ENCODE data around the gene EXOC3. TPM values are rescaled to one million over a fixed set of nuclear protein-coding genes. Genes with fewer than 3 reads are reported as not detected.

Gene EXOC3
- total RNA-seq, 1 donor from 2014 or later, result 23.8 TPM

DNA sequence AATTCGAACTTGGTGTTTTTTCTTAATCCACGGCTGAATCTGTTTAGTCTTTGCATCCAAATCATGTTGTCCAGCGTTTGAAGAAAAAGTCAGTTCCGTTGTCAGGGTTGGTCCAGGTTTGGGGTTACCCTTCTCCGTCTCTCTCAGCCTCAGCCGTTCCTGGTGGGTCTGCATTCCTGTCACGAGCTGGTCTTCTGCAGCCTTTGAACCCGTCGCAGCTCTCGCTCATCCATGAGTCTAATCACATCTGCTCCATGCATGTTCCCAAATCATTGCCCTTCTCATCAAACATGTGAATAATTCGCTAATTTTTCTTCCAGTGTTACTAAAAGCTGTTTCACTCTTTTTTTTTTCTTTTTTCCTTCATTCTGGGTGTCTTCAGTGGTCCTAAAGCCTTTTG is 39.0 kb upstream of the EXOC3 start:
- TF ChIP-seq, protein P1, sequence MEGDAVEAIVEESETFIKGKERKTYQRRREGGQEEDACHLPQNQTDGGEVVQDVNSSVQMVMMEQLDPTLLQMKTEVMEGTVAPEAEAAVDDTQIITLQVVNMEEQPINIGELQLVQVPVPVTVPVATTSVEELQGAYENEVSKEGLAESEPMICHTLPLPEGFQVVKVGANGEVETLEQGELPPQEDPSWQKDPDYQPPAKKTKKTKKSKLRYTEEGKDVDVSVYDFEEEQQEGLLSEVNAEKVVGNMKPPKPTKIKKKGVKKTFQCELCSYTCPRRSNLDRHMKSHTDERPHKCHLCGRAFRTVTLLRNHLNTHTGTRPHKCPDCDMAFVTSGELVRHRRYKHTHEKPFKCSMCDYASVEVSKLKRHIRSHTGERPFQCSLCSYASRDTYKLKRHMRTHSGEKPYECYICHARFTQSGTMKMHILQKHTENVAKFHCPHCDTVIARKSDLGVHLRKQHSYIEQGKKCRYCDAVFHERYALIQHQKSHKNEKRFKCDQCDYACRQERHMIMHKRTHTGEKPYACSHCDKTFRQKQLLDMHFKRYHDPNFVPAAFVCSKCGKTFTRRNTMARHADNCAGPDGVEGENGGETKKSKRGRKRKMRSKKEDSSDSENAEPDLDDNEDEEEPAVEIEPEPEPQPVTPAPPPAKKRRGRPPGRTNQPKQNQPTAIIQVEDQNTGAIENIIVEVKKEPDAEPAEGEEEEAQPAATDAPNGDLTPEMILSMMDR (conservative IDR thresholded peaks at IDR 0.05; ENCODE audit: low read depth, low read length), result no peak
- no peak for DNase-seq (ENCODE audit: low read depth)
- no peak overlapping the region for H3K4me3 ChIP-seq (ENCODE audit: low read depth, low read length)

DNA sequence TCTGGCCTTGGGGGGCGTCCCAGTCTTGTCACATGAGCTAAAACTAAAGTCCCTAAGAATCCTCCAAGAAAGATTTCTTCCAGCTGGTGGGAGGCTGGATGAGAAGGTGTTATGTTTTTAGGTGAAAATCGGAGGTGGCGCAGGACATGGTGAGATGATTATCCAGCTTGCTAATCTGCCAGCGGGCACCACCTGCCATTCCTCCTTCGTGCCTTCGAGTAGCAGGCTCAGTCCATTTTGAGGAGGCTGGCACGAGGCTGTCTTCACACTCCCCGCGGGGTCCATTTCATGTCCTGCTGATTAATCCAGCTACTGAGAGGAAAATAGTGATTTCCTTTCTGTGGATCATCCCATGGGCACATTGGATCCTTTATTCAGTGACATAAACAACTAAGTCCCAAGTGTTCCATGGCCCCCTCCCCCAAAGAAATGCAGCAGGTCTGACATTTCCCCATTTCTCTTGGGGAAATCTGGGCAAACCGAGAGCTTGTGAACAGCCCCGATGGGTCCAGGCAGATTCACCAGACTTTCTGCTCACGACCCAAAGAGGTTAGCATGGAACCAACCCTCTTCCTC is 38.2 kb upstream of the EXOC3 start:
- TF ChIP-seq, protein P1 (conservative IDR thresholded peaks at IDR 0.05; ENCODE audit: low read depth, low read length), result no peak
- H3K4me3 ChIP-seq (ENCODE audit: low read depth, low read length), result no peak overlapping the region

DNA sequence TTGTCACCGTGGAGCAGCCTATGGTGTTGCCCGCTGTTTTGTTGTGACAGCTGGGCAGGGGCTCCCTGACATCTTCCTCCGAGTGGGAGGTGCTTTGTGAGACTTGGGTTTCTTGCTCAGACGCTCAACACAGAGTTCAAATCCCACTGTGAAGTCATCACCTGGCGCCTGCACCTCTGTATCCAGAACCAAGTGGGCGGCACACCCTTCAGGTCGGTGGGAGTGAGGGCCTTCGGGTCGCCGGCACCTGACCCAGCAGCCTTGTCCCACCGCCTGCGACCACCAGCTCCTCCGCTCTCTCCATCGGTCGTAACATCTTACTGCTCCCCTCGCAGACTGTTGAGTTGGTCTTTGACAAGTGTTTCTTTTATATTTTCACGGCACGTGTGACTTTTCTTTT is 37.6 kb upstream of the EXOC3 start:
- no peak overlapping the region for H3K4me3 ChIP-seq (ENCODE audit: low read depth, low read length)
- TF ChIP-seq, protein P1 (conservative IDR thresholded peaks at IDR 0.05; ENCODE audit: low read depth, low read length), result no peak
- no peak for DNase-seq (ENCODE audit: low read depth)

More for the DNA sequence above, 38.2 kb upstream of the EXOC3 start:
- no peak for DNase-seq (ENCODE audit: low read depth)

DNA sequence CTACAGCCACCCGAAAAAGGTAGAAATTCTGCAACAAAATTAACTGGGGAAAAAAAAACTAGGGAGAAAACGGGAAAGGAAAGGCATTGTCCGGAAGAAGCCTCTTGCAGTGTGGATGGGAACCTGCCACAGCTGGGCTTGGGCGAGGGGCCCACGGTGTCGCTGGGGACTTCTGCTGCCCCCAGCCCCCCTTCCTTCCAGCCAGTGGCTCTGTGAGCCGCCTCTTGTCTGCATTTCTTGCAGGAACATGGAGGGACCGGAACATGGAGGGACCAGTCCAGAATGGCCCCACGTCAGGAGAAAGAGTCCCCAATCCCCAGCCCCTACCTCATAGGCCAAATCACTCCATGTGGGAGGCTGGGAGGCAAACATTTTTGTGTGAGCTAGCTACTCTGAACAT is 36.9 kb upstream of the EXOC3 start:
- DNase-seq (ENCODE audit: low read depth), result no peak
- H3K4me3 ChIP-seq (ENCODE audit: low read depth, low read length), result no peak overlapping the region
- TF ChIP-seq, protein P1 (conservative IDR thresholded peaks at IDR 0.05; ENCODE audit: low read depth, low read length), result no peak

GRCh38 chr5:407051-407450 is 35.9 kb upstream of the EXOC3 start:
- TF ChIP-seq, protein P1 (conservative IDR thresholded peaks at IDR 0.05; ENCODE audit: low read depth, low read length), result no peak
- DNase-seq (ENCODE audit: low read depth), result no peak
- H3K4me3 ChIP-seq (ENCODE audit: low read depth, low read length), result no peak overlapping the region

- TF ChIP-seq, protein P1 (conservative IDR thresholded peaks at IDR 0.05; ENCODE audit: low read depth, low read length), result no peak
- no peak for DNase-seq (ENCODE audit: low read depth)
These were observed 35.1 kb upstream of the EXOC3 start for GRCh38 chr5:407801-408268.

GRCh38 chr5:410911-411517 is 32.0 kb upstream of the EXOC3 start:
- H3K4me3 ChIP-seq (ENCODE audit: low read depth, low read length), result no peak overlapping the region
- TF ChIP-seq, protein P1 (conservative IDR thresholded peaks at IDR 0.05; ENCODE audit: low read depth, low read length), result no peak

More at GRCh38 chr5:407801-408268, 35.1 kb upstream of the EXOC3 start:
- H3K4me3 ChIP-seq (ENCODE audit: low read depth, low read length), result no peak overlapping the region

More at GRCh38 chr5:410911-411517, 32.0 kb upstream of the EXOC3 start:
- no peak for DNase-seq (ENCODE audit: low read depth)

Data from epithelial cell of proximal tubule (primary cell).